ENCODE results near the gene TSEN2. TPM values are rescaled to one million over a fixed set of nuclear protein-coding genes. Genes with fewer than 3 reads are reported as not detected.
"Not testable (repeated sequence)": the region's sequence is repeated elsewhere in the genome, so short reads cannot be mapped to it uniquely, and the experiment has no call there.

The TSEN2 gene
- total RNA-seq, 1 donor from 2014 or later, result 33.3 TPM

- H3K36me3 Mint-ChIP-seq (ENCODE audit: insufficient read depth), result peaks cover 25% of the 10 kb centered on the region
- H3K27ac Mint-ChIP-seq, result no peak overlapping the region
- no peak for DNase-seq (ENCODE audit: low spot score, unreplicated experiment)
- peaks cover 4% of the 10 kb centered on the region for H3K9me3 Mint-ChIP-seq (ENCODE audit: low read depth)
- TF ChIP-seq CTCF (IDR thresholded peaks at IDR 0.05; ENCODE audit: unreplicated experiment), result no peak
- no peak overlapping the region for H3K4me3 Mint-ChIP-seq (ENCODE audit: low read depth)
- peaks cover 7% of the 10 kb centered on the region for H3K4me1 Mint-ChIP-seq (ENCODE audit: low read depth)
- H3K27me3 Mint-ChIP-seq, result no peaks in the 10 kb centered on the region
Measured at GRCh38 chr3:12522721-12523120, 38.4 kb downstream of the TSEN2 start.

GRCh38 chr3:12527757-12528143 lies 43.5 kb downstream of the TSEN2 start:
- H3K4me1 Mint-ChIP-seq (ENCODE audit: low read depth), result no peaks in the 10 kb centered on the region
- TF ChIP-seq CTCF (IDR thresholded peaks at IDR 0.05; ENCODE audit: unreplicated experiment), result no peak
- H3K4me3 Mint-ChIP-seq (ENCODE audit: low read depth), result no peak overlapping the region
- no peak for DNase-seq (ENCODE audit: low spot score, unreplicated experiment)
- H3K36me3 Mint-ChIP-seq (ENCODE audit: insufficient read depth), result peaks cover 28% of the 10 kb centered on the region
- H3K27ac Mint-ChIP-seq, result no peak overlapping the region
- no peaks in the 10 kb centered on the region for H3K27me3 Mint-ChIP-seq
- no peaks in the 10 kb centered on the region for H3K9me3 Mint-ChIP-seq (ENCODE audit: low read depth)

GRCh38 chr3:12532182-12532581 lies 47.9 kb downstream of the TSEN2 start:
- Mint-ChIP-seq H3K27me3 (no peaks in the 10 kb centered on the region), H3K4me1 (ENCODE audit: low read depth) (peaks cover 3% of the 10 kb centered on the region), H3K9me3 (ENCODE audit: low read depth) (no peaks in the 10 kb centered on the region), H3K27ac (no peak overlapping the region), H3K36me3 (ENCODE audit: insufficient read depth) (peaks cover 19% of the 10 kb centered on the region), H3K4me3 (ENCODE audit: low read depth) (no peak overlapping the region)
- no peak for TF ChIP-seq CTCF (IDR thresholded peaks at IDR 0.05; ENCODE audit: unreplicated experiment)
- no peak for DNase-seq (ENCODE audit: low spot score, unreplicated experiment)

GRCh38 chr3:12536423-12536822 lies 52.1 kb downstream of the TSEN2 start:
- no peak for TF ChIP-seq CTCF (IDR thresholded peaks at IDR 0.05; ENCODE audit: unreplicated experiment)
- Mint-ChIP-seq H3K4me1 (ENCODE audit: low read depth) (peaks cover 3% of the 10 kb centered on the region), H3K27ac (peak overlapping the region; percentile 10), H3K27me3 (no peaks in the 10 kb centered on the region), H3K4me3 (ENCODE audit: low read depth) (no peak overlapping the region), H3K36me3 (ENCODE audit: insufficient read depth) (peaks cover 11% of the 10 kb centered on the region), H3K9me3 (ENCODE audit: low read depth) (no peaks in the 10 kb centered on the region)
- DNase-seq (ENCODE audit: low spot score, unreplicated experiment), result no peak

GRCh38 chr3:12541625-12542024 lies 57.3 kb downstream of the TSEN2 start:
- Mint-ChIP-seq H3K27ac (peak overlapping the region; percentile 2), H3K36me3 (ENCODE audit: insufficient read depth) (peaks cover 4% of the 10 kb centered on the region), H3K4me3 (ENCODE audit: low read depth) (no peak overlapping the region), H3K4me1 (ENCODE audit: low read depth) (peaks cover 18% of the 10 kb centered on the region), H3K27me3 (no peaks in the 10 kb centered on the region), H3K9me3 (ENCODE audit: low read depth) (no peaks in the 10 kb centered on the region)
- DNase-seq (ENCODE audit: low spot score, unreplicated experiment), result no peak
- peak; percentile 52 for TF ChIP-seq CTCF (IDR thresholded peaks at IDR 0.05; ENCODE audit: unreplicated experiment)

GRCh38 chr3:12543497-12543896 lies 59.2 kb downstream of the TSEN2 start:
- H3K9me3 Mint-ChIP-seq (ENCODE audit: low read depth); H3K4me3 Mint-ChIP-seq (ENCODE audit: low read depth); DNase-seq (ENCODE audit: low spot score, unreplicated experiment); H3K27ac Mint-ChIP-seq; H3K27me3 Mint-ChIP-seq; H3K36me3 Mint-ChIP-seq (ENCODE audit: insufficient read depth): not testable (repeated sequence)
- peaks cover 18% of the 10 kb centered on the region for H3K4me1 Mint-ChIP-seq (ENCODE audit: low read depth)
